Measurements from ENCODE around the gene CEP20.
"Not testable (repeated sequence)": the region's sequence is repeated elsewhere in the genome, so short reads cannot be mapped to it uniquely, and the experiment has no call there.

Gene CEP20, protein sequence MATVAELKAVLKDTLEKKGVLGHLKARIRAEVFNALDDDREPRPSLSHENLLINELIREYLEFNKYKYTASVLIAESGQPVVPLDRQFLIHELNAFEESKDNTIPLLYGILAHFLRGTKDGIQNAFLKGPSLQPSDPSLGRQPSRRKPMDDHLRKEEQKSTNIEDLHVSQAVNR

DNA sequence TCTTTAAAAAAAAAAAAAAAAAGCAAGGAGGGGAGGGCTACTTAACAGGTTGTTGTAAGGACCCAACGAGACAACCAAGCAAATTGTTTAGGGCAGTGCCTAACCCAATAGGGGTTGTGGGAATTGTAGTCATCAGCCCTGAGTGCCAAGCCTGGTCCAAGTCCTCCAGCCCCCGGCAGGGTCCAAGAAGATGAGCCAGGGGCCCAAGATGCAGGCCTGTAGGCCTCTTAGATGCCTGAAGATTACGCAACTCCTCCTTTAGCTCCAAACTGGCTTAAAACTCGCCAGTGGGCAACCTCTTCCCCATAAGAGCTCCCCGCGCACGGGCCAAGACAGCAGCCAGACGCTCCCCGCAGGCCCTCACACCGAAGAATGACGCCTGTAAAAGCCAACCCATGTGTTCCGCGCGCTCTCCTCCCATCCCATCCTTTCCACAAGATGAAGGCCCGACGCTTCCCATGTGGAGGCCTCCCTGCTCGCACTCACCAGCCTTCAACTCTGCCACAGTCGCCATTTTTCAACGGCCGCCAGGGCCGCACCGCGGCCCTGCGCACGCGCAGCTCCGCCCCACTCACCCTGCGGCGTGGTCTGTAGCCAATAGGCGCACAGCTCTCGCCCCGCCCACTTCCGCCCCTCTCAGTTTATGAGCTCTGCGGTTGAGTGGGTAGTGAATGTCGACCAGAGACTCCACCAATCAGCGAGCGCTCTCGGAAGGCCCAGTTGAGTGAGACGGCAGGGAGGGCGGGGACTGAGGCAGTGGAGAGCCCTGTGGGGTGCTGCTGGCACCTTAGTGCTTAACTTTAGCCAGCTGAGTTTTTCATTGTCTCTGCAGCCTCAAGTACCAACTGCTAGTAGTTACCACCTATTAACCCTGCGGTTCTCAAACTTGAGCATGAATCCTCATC lies at the start of gene CEP20:
TSS of gene CEP20 (minus strand) at position 532 of the 905 bp plus-strand sequence. CDS start at position 514, 18 bp downstream.
- DNase-seq (ENCODE audit: low read depth in 2 of 2): peak; percentile 99 to 100

DNA sequence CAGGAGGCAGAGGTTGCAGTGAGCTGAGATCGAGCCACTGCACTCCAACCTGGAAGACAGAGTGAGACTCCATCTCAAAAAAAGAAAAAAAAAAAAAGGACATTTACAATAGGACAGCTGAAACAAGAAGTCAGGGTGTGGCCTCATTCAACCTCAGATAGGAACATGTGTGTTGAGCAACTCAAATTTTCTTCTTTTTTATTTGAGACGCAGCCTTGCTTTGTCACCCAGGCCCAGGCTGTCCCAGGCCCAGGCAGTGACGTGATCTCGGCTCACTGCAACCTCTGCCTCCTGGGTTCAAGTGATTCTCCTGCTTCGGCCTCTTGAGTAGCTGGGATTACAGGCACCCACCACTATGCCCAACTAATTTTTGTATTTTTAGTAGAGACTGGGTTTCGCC lies 48.4 kb upstream of the CEP20 start:
- DNase-seq (ENCODE audit: low read depth in 2 of 2): not testable (repeated sequence)

DNA sequence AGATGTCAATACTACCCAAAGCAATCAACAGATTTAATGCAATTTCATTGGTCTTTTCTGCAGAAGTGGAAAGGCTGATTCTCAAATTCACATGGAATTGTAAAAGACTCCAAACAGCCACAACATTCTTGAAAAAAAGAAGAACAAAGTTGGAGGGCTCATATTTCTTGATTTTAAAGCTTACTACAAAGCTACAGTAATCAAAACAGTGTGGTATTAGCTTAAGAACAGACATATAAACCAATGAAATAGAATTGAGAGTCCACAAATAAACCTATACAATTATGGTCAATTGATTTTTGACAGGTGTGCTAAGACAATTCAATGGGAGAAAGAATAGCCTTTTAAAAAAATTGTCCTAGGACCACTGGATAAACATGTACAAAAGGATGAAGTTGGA lies 46.6 kb upstream of the CEP20 start:
- no peak for DNase-seq (ENCODE audit: low read depth in 2 of 2)

DNA sequence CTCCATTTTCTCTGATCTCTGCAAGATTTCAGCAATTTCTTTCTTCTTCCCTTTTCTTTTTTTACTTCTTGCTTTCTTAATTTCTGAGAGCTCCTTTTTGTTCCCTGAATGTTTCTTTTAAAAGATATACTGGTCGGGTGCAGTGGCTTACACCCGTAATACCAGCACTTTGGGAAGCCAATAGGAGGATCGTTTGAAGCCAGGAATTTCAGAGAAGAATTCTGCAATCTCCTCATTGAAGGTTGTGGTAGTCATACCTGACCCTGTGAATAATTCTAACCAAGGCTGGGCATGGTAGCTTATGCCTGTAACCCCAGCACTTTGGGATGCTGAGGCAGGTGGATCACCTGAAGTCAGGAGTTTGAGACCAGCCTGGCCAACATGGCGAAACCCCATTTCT lies 45.4 kb upstream of the CEP20 start:
- DNase-seq (ENCODE audit: low read depth in 2 of 2): no peak

DNA sequence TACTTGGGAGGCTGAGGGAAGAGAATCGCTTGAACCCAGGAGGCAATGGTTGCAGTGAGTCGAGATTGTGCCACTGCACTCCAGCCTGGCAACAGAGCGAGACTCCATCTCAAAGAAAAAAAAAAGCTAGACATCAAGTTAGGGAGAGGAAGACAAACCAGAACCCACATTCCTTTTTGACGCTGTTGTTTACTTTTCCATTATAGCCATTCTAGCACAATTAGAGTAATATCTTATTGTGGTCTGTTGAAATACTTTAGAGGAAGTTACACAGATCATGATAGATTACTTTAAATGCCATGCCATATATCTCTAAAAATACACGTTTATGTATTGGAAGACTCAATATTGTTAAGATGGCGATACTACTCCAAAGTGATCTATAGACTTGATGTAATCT lies 44.5 kb upstream of the CEP20 start:
- DNase-seq (ENCODE audit: low read depth in 2 of 2): no peak

DNA sequence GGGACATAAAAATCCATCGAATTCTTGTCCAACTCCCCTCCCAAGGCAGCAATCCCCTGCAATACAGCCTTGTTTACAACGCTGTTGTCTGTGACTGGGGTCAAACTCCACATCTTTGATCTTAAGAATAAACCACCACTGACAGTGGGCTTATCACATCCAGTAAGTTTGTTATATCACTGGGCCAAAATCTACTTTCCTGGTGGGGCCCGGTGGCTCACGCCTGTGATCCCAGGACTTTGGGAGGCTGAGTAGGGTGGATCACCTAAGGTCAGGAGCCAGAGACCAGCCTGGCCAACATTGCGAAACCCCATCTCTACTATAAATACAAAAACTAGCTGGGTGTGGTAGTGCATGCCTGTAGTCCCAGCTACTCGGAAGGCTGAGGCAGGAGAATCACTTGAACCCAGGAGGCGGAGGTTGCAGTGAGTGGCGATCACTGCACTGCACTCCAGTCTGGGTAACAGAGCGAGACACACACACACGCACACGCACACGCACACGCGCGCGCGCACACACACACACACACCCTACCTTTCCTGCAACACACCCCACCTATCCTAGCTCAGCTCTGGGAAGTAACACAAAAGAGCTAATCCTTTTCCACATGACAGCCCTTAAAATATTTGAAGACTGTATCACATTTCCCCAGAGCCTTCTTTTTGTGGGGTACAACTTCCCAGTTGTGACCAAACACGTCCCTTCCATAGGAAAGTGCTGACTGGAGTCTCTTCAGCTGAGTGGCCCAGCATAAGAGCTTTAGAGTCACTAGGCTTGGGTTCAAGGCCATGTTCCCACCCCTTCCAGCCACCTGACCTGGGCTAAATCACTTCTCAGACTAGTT lies 40.1 kb upstream of the CEP20 start:
- no peak for DNase-seq (ENCODE audit: low read depth in 2 of 2)

DNA sequence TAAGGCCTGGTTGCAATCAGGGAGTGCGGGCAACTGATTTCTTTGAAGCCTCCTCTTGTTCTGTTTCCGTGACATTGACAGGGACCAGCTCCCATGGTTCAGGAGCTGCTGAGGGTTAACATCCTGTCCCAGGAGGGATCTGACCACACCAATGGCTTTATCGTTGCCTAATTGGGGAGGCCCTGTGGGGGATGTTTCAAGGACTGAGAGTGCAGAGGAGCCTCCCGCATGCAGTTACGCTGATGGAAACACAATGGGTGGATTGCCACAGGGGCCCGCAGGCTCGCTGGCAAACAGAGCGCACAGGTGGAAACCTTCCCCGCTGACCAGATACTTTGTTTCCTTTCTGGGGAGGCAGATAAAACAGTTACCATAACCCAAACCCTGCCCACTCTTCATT lies 37.2 kb upstream of the CEP20 start:
- no peak for DNase-seq (ENCODE audit: low read depth in 2 of 2)

DNA sequence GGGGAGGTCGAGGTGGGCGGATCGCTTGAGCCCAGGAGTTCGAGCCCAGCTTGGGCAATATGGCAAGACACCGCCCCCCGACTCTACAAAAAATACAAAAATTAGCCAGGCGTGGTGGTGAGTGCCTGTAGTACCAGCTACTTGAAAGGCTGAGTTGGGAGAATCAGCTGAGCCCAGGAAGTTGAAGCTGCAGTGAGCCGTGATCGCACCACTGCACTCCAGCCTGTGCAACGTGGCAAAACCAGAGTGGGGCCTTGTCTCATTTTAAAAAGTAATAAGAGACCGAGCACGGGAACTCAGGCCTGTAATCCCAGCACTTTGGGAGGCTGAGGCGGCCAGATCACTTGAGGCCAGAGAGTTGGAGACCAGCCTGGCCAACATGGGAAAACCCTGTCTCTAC lies 36.6 kb upstream of the CEP20 start:
- DNase-seq (ENCODE audit: low read depth in 2 of 2): no peak

DNA sequence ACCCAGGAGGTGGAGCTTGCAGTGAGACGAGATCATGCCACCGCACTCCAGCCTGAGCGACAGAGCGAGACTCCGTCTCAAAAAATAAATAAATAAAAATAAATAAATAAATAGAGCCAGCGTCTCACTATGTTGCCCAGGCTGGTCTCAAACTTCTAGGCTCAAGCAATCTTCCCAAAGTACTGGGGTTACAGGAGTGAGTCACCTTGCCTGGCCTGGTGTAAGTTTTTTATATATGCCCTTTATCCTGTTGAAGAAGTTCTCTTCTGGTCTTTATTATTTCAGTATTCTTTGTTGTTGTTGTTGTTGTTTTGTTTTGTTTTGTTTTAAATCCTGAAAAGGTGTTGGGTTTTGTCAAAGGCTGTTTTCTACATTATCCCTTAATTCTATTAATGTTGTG lies 30.9 kb upstream of the CEP20 start:
- DNase-seq (ENCODE audit: low read depth in 2 of 2): no peak

DNA sequence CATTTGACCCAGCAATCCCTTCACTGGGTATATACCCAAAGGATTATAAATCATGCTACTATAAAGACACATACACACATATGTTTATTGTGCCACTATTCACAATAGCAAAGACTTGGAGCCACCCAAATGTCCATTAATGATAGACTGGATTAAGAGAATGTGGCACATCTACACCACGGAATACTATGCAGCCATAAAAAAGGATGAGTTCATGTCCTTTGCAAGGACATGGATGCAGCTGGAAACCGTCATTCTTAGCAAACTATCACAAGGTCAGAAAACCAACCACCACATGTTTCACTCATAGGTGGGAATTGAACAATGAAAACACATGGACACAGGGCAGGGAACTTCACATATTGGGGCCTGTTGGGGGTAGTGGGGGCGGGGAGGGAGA lies 29.9 kb upstream of the CEP20 start:
- DNase-seq (ENCODE audit: low read depth in 2 of 2): not testable (repeated sequence)

DNA sequence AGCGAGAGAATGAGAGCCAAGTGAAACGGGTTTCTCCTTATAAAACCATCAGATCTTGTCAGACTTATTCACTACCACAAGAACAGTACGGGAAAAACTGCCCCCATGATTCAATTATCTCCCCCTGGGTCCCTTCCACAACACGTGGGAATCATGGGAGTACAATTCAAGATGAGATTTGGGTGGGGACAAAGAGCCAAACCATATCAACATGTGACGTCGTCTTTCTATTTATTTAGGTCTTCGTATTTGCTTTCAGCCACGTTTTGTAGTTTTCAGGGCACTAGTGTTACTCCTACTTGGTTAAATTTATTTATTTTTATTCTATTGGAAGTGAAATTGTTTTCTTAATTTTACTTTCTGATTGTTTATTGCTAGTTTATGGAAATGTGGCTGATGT lies 27.9 kb upstream of the CEP20 start:
- DNase-seq (ENCODE audit: low read depth in 2 of 2): no peak

DNA sequence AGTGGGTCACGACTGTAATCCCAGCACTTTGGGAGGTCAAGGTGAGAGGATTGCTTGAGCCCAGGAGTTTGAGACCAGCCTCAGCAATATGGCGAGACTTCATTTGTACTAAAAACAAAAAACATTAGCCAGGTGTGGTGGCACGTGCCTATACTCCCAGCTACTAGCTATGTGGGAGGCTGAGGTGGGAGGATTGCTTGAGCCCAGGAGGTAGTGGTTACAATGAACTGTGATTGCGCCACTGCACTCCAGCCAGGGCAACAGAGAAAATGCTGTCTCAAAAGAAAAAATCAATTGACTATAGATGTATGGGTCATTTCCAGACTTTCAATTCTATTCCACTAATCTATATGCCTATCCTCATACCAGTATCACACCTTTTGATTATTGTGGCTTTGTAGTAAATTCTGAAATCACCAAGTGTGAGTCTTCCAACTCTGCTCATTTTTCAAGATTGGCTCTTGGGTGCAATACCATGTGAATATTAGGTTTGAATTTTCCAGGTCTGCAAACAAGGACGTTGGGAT lies 27.2 kb upstream of the CEP20 start:
- no peak for DNase-seq (ENCODE audit: low read depth in 2 of 2)

DNA sequence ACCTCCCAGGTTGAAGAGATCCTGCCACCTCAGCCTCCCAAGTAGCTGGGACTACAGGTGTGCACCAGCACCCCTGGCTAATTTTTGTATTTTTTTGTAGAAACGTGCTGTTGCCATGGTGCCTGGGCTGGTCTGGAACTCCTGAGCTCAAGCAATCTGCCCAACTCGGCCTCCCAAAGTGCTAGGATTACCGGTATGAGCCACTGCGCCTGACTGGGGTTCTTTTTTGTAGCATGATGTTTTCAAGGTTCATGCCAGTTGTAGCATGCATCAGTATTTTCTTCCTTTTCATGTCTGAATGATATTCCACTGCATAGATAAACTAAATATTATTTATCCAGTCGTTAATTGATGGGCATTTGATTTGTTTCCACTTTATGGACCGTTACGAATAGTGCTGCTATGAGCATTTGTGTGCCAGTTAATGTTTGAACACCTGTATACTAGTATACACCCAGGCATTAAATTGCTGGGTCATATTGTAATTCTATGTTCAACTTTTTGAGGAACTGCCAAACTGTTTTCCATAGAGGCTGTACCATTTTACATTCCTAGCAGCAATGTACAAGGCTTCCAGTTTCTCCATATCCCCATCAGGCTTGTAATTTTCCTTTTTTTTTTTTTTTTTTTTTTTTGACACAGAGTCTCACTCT lies 24.8 kb upstream of the CEP20 start:
- DNase-seq (ENCODE audit: low read depth in 2 of 2): no peak

DNA sequence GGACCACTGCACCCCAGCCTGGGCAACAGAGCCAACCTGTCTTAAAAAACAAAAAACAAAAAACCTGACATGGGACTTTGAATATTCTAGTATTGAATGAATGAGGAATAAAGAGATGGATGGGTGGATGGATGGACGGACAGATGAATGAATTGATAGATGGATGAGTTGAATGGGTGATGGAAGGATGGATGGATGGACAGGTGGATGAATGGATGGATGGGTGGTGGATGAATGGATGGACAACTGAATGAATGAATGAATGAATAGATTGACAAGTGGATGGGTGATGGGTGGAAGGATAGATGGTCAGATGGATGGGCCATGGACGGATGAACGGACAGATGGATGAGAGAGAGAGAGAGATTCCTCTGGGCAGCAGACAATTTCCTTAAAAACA lies 22.8 kb upstream of the CEP20 start:
- DNase-seq (ENCODE audit: low read depth in 2 of 2): no peak

DNA sequence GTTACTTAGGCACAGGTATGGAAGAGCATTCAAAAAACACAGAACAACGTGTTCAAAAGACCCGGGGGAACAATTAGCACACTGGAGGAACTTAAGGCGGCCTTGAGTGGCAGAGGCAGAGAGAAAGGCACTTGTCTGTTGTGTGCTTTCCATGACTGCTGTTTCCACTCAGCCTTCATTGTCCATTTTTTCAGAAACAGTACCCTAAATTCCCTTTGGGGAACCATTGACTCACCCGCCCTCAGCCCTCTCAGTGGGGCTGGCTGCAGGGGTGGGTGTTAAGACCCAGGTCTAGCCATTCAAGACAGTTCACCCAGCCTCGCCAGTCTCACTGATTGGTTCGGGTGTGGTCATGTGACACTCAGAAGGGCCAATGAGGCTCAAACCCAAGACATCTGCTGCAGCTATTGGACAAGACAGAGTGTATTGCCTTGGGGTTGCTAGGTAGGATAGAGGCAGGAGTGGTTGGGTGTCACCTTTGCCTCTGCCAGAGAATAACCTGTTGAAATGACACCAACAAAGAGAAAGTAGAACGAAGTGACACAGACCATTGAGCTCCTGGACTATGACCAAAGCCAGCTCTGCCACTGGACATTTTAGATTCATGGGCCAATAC lies 19.6 kb upstream of the CEP20 start:
- DNase-seq (ENCODE audit: low read depth in 2 of 2): peak in 1 of 2 experiments; percentile 31

DNA sequence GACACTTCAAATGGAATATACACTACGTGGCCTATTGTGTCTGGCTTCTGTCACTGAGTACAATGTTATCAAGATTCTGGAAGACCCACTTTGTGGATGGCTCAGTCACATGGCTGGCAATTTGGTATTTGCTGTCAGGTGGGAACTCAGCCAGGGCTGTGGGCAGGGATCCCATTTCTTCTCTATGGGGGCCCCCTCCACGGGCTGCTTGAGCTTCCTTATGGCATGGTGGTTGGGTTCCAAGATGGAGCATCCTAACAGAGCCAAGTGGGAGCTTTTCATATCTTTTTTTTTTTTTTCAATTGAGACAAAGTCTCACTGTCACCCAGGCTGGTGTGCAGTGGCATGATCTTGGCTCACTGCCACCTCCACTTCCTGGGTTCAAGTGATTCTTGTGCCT lies 18.0 kb upstream of the CEP20 start:
- no peak for DNase-seq (ENCODE audit: low read depth in 2 of 2)

DNA sequence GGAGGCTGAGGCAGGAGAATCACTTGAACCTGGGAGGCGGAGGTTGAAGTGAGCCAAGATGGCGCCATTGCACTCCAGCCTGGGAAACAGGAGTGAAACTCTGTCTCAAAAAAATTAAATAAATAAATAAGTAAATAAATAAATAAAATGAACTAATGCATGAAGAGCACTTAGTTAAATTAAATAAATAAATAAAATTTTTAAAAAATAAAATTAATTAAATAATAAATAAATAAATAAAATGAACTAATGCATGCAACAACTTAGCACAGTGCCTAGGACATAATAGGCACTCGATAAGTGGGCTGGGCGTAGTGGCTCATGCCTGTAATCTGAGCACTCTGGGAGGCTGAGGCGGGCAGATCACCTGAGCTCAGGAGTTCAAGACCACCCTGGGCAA lies 15.6 kb upstream of the CEP20 start:
- no peak for DNase-seq (ENCODE audit: low read depth in 2 of 2)

DNA sequence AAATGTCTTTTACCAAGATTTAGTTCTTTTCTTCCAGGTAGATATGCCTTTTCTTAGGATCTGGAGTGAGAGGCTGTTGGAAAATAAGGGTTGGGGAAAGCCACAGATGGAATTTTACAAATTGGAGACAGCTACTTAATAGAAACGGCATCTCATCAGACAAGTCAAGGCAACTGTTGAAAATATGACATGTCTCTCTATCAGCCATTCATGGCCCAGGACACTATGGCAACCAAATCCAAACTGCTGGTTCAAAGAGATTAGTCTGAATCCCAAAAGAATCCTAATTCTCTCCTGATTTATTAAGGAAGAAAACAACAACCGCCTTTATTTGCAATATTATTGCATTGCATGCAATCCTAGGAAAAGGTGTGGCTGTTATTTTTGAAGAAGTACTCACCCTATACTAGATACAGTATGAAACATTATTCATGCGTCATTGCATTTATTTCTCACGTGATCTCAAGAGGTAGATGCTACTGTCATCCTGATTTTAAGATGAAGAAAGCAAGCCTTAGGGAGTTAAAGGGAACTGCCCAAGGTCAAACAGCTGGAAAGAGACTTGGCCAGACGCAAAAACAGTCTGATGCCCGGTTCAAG lies 12.6 kb upstream of the CEP20 start:
- no peak for DNase-seq (ENCODE audit: low read depth in 2 of 2)

DNA sequence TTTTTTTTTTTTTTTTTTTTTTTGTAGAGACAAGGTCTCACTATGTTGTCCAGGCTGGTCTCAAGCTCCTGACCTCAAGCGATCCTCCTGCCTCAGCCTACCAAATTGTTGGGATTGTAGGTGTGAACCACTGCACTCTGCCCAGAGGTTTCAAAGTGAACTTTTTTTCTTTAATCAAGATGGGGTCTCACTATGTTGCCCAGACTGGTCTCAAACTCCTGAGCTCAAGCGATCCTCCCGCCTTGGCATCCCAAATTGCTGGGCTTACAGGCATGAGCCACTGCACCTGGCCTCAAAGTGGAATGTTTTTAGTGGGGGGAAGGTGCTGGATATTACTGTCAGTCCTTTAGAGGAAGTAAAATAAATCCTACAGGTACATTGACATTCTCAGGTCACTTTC lies 12.0 kb upstream of the CEP20 start:
- DNase-seq (ENCODE audit: low read depth in 2 of 2): no peak

DNA sequence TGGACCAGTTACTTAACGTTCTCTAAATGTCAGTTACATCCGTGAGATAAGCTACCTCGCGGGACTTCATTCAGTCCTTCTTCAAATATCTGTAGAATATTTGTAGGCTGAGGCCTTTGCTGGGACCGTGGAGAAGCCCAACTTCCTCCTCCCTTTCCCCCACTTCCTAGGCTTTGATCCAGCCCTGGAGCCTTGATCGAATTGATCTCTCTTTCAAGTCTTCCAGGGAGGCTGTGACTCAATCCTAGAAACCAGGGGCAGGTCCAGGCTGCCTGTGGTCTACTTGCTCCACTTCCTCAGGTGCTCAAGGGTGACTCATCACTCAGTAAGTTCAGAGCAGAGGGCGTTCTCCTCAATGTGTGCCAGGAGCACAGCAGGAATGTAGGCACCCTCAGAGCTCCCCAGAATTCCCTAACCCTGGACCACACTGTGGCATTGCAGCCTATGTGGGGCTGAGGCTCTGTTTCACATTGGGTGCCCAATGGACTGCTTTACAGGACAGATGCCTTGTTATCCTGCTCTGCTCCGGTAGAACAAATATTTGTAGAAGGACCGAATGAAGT lies 11.2 kb upstream of the CEP20 start:
- peak in 1 of 2 experiments; percentile 38 for DNase-seq (ENCODE audit: low read depth in 2 of 2)

DNA sequence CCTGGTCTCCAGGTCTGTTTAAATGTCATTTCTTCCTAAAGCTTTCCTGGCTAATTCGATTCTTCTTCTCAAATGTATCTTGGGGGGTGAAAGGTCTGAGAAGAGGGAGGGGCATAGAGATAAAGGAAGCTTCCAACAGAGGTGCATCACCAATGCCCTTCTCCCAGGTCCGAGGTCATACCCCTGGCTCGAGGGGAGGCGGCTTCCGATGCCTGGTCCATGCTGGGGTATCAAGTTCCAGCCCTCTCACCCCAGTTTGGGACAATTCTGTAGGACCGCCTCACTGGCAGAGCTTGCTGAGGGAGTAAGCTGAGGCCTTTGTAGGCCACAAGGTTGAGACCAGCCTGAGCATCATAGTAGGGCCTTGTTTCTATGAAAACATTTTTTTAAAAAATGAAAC lies 10.3 kb upstream of the CEP20 start:
- no peak for DNase-seq (ENCODE audit: low read depth in 2 of 2)
